ENCODE measurements around the gene KRTAP29-1. TPM values are rescaled to one million over a fixed set of nuclear protein-coding genes. Genes with fewer than 3 reads are reported as not detected.

Gene KRTAP29-1
- polyA plus RNA-seq, 3 donors: not detected

GRCh38 chr17:41287050-41287449, 15.6 kb downstream of the KRTAP29-1 start:
- Histone ChIP-seq H3K4me1 (ENCODE audit: control insufficient read depth in 1 of 2, insufficient read depth in 2 of 2, low read length in 2 of 2) (peaks cover 19 to 31% of the 10 kb centered on the region in 2 donors), H3K4me2 (replicated peaks; ENCODE audit: extremely low read depth, low read length, poor library complexity, severe bottlenecking) (peak overlapping the region; percentile 9), H3K9ac (ENCODE audit: insufficient read depth, low read length, poor library complexity, severe bottlenecking) (no peak overlapping the region), H3K4me3 (replicated peaks in 1 of 3; ENCODE audit: low read depth in 2 of 3, low read length in 3 of 3) (no peak overlapping the region), H3K79me2 (ENCODE audit: insufficient read depth, low read length) (no peaks in the 10 kb centered on the region), H3K27me3 (ENCODE audit: control insufficient read depth in 2 of 2, insufficient read depth in 2 of 2, low read length in 2 of 2) (peaks cover 11 to 13% of the 10 kb centered on the region in 2 donors), H3K9me3 (replicated peaks in 1 of 2; ENCODE audit: control insufficient read depth in 1 of 2, insufficient read depth in 1 of 2, low read length in 2 of 2) (no peaks in the 10 kb centered on the region), H4K20me1 (ENCODE audit: insufficient read depth, low read length) (no peaks in the 10 kb centered on the region), H2AFZ (ENCODE audit: insufficient read depth, low read depth, low read length, poor library complexity, severe bottlenecking) (no peak overlapping the region), H3K27ac (ENCODE audit: low read depth in 1 of 2, low read length in 2 of 2) (no peak overlapping the region), H3K36me3 (replicated peaks in 1 of 2; ENCODE audit: control insufficient read depth in 1 of 2, insufficient read depth in 2 of 2, low read length in 2 of 2) (no peaks in the 10 kb centered on the region)
- DNase-seq: no peak
- Mint-ChIP-seq H3K9me3 (peaks cover 0 to 2% (median 0%) of the 10 kb centered on the region in 7 donors), H3K4me1 (peaks cover 22% of the 10 kb centered on the region), H3K27ac (peak overlapping the region in 1 of 7 donors; percentile 10), H3K27me3 (ENCODE audit: low read depth in 3 of 3) (peaks cover 2 to 8% (median 2%) of the 10 kb centered on the region in 3 donors), H3K4me3 (no peak overlapping the region), H3K36me3 (no peaks in the 10 kb centered on the region)
- intact Hi-C loops (cut with micrococcal nuclease): no loop called here
- no peak for TF ChIP-seq CTCF (IDR thresholded peaks at IDR 0.05)
- WGBS (ENCODE audit: insufficient coverage): 17% methylated on average over 1 of the region's 3 CpGs

- WGBS (ENCODE audit: insufficient coverage): no CpG with 5 or more reads among the region's 2 CpGs
These were observed 18.1 kb downstream of the KRTAP29-1 start for GRCh38 chr17:41284546-41284945.

More at GRCh38 chr17:41284546-41284945, 18.1 kb downstream of the KRTAP29-1 start:
- intact Hi-C loops (cut with micrococcal nuclease): no loop called here
- Mint-ChIP-seq H3K27ac (no peak overlapping the region), H3K27me3 (ENCODE audit: low read depth in 3 of 3) (peaks cover 2 to 5% (median 2%) of the 10 kb centered on the region in 3 donors), H3K4me3 (no peak overlapping the region), H3K9me3 (peaks cover 0 to 4% (median 0%) of the 10 kb centered on the region in 7 donors), H3K36me3 (no peaks in the 10 kb centered on the region), H3K4me1 (peaks cover 22% of the 10 kb centered on the region)
- H3K4me3 ChIP-seq (replicated peaks in 1 of 3; ENCODE audit: low read depth in 2 of 3, low read length in 3 of 3): no peak overlapping the region
- H2AFZ ChIP-seq (ENCODE audit: insufficient read depth, low read depth, low read length, poor library complexity, severe bottlenecking): no peak overlapping the region
- H3K27me3 ChIP-seq (ENCODE audit: control insufficient read depth in 2 of 2, insufficient read depth in 2 of 2, low read length in 2 of 2): peaks cover 11 to 13% of the 10 kb centered on the region in 2 donors
- H3K4me1 ChIP-seq (ENCODE audit: control insufficient read depth in 1 of 2, insufficient read depth in 2 of 2, low read length in 2 of 2): peaks cover 19 to 31% of the 10 kb centered on the region in 2 donors
- no peak for TF ChIP-seq CTCF (IDR thresholded peaks at IDR 0.05)
- peak overlapping the region; percentile 22 for H3K4me2 ChIP-seq (replicated peaks; ENCODE audit: extremely low read depth, low read length, poor library complexity, severe bottlenecking)
- no peak overlapping the region for H3K9ac ChIP-seq (ENCODE audit: insufficient read depth, low read length, poor library complexity, severe bottlenecking)
- H3K27ac ChIP-seq (ENCODE audit: low read depth in 1 of 2, low read length in 2 of 2): no peak overlapping the region
- no peaks in the 10 kb centered on the region for H3K79me2 ChIP-seq (ENCODE audit: insufficient read depth, low read length)
- peak; percentile 35 to 73 (median 50) for DNase-seq
- H4K20me1 ChIP-seq (ENCODE audit: insufficient read depth, low read length): no peaks in the 10 kb centered on the region
- no peaks in the 10 kb centered on the region for H3K9me3 ChIP-seq (replicated peaks in 1 of 2; ENCODE audit: control insufficient read depth in 1 of 2, insufficient read depth in 1 of 2, low read length in 2 of 2)
- H3K36me3 ChIP-seq (replicated peaks in 1 of 2; ENCODE audit: control insufficient read depth in 1 of 2, insufficient read depth in 2 of 2, low read length in 2 of 2): no peaks in the 10 kb centered on the region
